H1 (cell line): ENCODE results near the gene LRCH3. TPM values are rescaled to one million over a fixed set of nuclear protein-coding genes. Genes with fewer than 3 reads are reported as not detected.

Source experiments
- CTCF ChIA-PET: fragments of 300-600 bp; sonication (Branson Sonifier 250); formaldehyde crosslinking; loops from one replicate; lab custom pipeline; 2021; ENCODE audit not compliant: partially characterized antibody; lab: Charles Lee
- POLR2A ChIA-PET: fragments of 300-600 bp; sonication (Branson Sonifier 250); formaldehyde crosslinking; loops from one replicate; lab custom pipeline; 2021; ENCODE audit warnings: inconsistent platforms; ENCODE audit not compliant: partially characterized antibody; lab: Charles Lee
- DNase-seq, 2 experiments: peaks; one replicate each; pipeline versions ENCODE4 v3.0.0 to v3.0.0-alpha.2; 2010 to 2022; ENCODE audit warnings: low spot score in 2 of 2, low read depth in 1 of 2, mixed read lengths in 1 of 2
- FAIRE-seq: peaks from 2 replicates; lab custom pipeline; 2011; peaks lifted over from hg19 to GRCh38; lab: Jason Lieb, UNC
- H2AFZ ChIP-seq: 2 replicates; pipeline ENCODE4 v1.8.1; 2012; ENCODE audit warnings: low read length, inconsistent platforms
- H2AK5ac ChIP-seq: 2 replicates; pipeline ENCODE4 v1.6.1; 2013; ENCODE audit warnings: low read depth, low read length
- H2BK120ac ChIP-seq: replicated peaks from 2 replicates; pipeline ENCODE3; 2013; ENCODE audit warnings: low read depth, low read length, inconsistent platforms
- H2BK12ac ChIP-seq: 2 replicates; pipeline ENCODE4 v1.6.1; 2013; ENCODE audit warnings: low read depth, low read length
- H2BK15ac ChIP-seq: 2 replicates; pipeline ENCODE4 v1.6.1; 2013; ENCODE audit warnings: low read length
- H2BK20ac ChIP-seq: 2 replicates; pipeline ENCODE4 v1.6.1; 2013; ENCODE audit warnings: low read length
- H2BK5ac ChIP-seq: 2 replicates; pipeline ENCODE4 v1.6.1; 2013; ENCODE audit warnings: low read depth, low read length
- H3K14ac ChIP-seq: 2 replicates; pipeline ENCODE4 v1.6.1; 2013; ENCODE audit warnings: inconsistent platforms; ENCODE audit not compliant: insufficient read length
- H3K18ac ChIP-seq: 2 replicates; pipeline ENCODE4 v1.6.1; 2013; ENCODE audit warnings: low read length; ENCODE audit errors: extremely low read depth
- H3K23ac ChIP-seq: 2 replicates; pipeline ENCODE4 v1.6.1; 2013; ENCODE audit warnings: inconsistent platforms; ENCODE audit not compliant: insufficient read length
- H3K23me2 ChIP-seq: 2 replicates; pipeline ENCODE4 v1.6.1; 2013; ENCODE audit warnings: low read depth, low read length
- H3K27ac ChIP-seq: 2 replicates; pipeline ENCODE4 v1.6.1; 2011; ENCODE audit warnings: low read depth, low read length, inconsistent platforms
- H3K27me3 ChIP-seq, 4 experiments: replicated peaks in 1 of 4; 1 replicate in 1 of 4; 2 replicates in 3 of 4; pipeline versions ENCODE4 v1.6.1 to v1.8.1; 2011 to 2013; ENCODE audit warnings: low read length in 3 of 4, mild to moderate bottlenecking in 3 of 4, inconsistent platforms in 2 of 4, mixed read lengths in 2 of 4, moderate library complexity in 1 of 4; ENCODE audit not compliant: control insufficient read depth in 3 of 4, insufficient read depth in 3 of 4; ENCODE audit errors: extremely low read depth in 1 of 4
- H3K36me3 ChIP-seq, 4 experiments: 2 replicates each; pipeline versions ENCODE4 v1.6.1 to v1.8.1; 2011 to 2013; ENCODE audit warnings: mild to moderate bottlenecking in 4 of 4, low read length in 3 of 4, moderate library complexity in 2 of 4, control low read depth in 1 of 4, inconsistent platforms in 1 of 4; ENCODE audit not compliant: insufficient read depth in 4 of 4, control insufficient read depth in 2 of 4
- H3K4ac ChIP-seq: replicated peaks from 2 replicates; pipeline ENCODE3; 2013; ENCODE audit warnings: low read length, low read depth, mixed read lengths, inconsistent platforms; ENCODE audit not compliant: insufficient read length
- H3K4me1 ChIP-seq, 4 experiments: replicated peaks in 1 of 4; 1 replicate in 1 of 4; 2 replicates in 3 of 4; pipeline versions ENCODE4 v1.6.1 to v1.8.1; 2011 to 2013; ENCODE audit warnings: low read length in 3 of 4, inconsistent platforms in 2 of 4, mixed read lengths in 1 of 4; ENCODE audit not compliant: insufficient read depth in 4 of 4, control insufficient read depth in 3 of 4
- H3K4me2 ChIP-seq, 2 experiments: 2 replicates each; pipeline versions ENCODE4 v1.6.1 to v1.8.1; 2011 to 2013; ENCODE audit warnings: low read depth in 2 of 2, low read length in 2 of 2, control low read depth in 1 of 2, inconsistent platforms in 1 of 2, mild to moderate bottlenecking in 1 of 2; ENCODE audit not compliant: insufficient read depth in 1 of 2
- H3K4me3 ChIP-seq, 4 experiments: fragments of 200-600, 300-600 bp in 1 of 4; sonication (generic), shearing (Covaris generic), sonication (Bioruptor Twin) in 1 of 4; 2 replicates each; pipeline versions ENCODE4 v1.5.1 to v1.8.1; 2011 to 2016; ENCODE audit warnings: low read length in 4 of 4, low read depth in 3 of 4, control low read depth in 2 of 4, inconsistent platforms in 2 of 4, mild to moderate bottlenecking in 2 of 4, mixed read lengths in 1 of 4, moderate library complexity in 1 of 4; ENCODE audit not compliant: insufficient read depth in 2 of 4; ENCODE audit errors: extremely low read depth in 1 of 4
- H3K56ac ChIP-seq: replicated peaks from 2 replicates; pipeline ENCODE3; 2013; ENCODE audit warnings: low read depth, mild to moderate bottlenecking, mixed read lengths, low read length, inconsistent platforms; ENCODE audit not compliant: insufficient read length
- H3K79me1 ChIP-seq: 2 replicates; pipeline ENCODE4 v1.6.1; 2013; ENCODE audit warnings: low read depth, low read length, control low read depth
- H3K79me2 ChIP-seq, 2 experiments: 2 replicates each; pipeline versions ENCODE4 v1.6.1 to v1.8.1; 2012 to 2013; ENCODE audit warnings: low read length in 2 of 2, mild to moderate bottlenecking in 2 of 2, inconsistent platforms in 1 of 2; ENCODE audit not compliant: insufficient read depth in 2 of 2, control insufficient read depth in 1 of 2
- H3K9ac ChIP-seq, 4 experiments: replicated peaks in 1 of 4; 1 replicate in 1 of 4; 2 replicates in 3 of 4; pipeline versions ENCODE4 v1.6.1 to v1.8.1; 2011 to 2013; ENCODE audit warnings: low read depth in 3 of 4, low read length in 3 of 4, control low read depth in 2 of 4, mild to moderate bottlenecking in 2 of 4, moderate library complexity in 2 of 4, inconsistent platforms in 1 of 4; ENCODE audit errors: extremely low read depth in 1 of 4
- H3K9me3 ChIP-seq, 2 experiments: 2 replicates each; pipeline versions ENCODE4 v1.6.1 to v1.8.1; 2012 to 2013; ENCODE audit warnings: mild to moderate bottlenecking in 2 of 2, moderate library complexity in 2 of 2, control low read depth in 1 of 2, inconsistent platforms in 1 of 2, low read depth in 1 of 2, low read length in 1 of 2, mixed read lengths in 1 of 2; ENCODE audit not compliant: insufficient read depth in 2 of 2
- H4K20me1 ChIP-seq, 2 experiments: replicated peaks in 1 of 2; 2 replicates each; pipeline versions ENCODE3 to v1.8.1; 2011 to 2013; ENCODE audit warnings: inconsistent platforms in 2 of 2, low read length in 2 of 2, mild to moderate bottlenecking in 1 of 2; ENCODE audit not compliant: insufficient read depth in 2 of 2, control insufficient read depth in 1 of 2
- H4K5ac ChIP-seq: 2 replicates; pipeline ENCODE4 v1.6.1; 2013; ENCODE audit warnings: low read length, low read depth, mixed read lengths, inconsistent platforms; ENCODE audit not compliant: insufficient read length
- H4K8ac ChIP-seq: 2 replicates; pipeline ENCODE4 v1.8.0; 2013; ENCODE audit warnings: mild to moderate bottlenecking, moderate library complexity, low read length, inconsistent platforms; ENCODE audit not compliant: insufficient read depth; ENCODE audit errors: extremely low read depth
- H4K91ac ChIP-seq: replicated peaks from 2 replicates; pipeline ENCODE3; 2013; ENCODE audit warnings: low read length, mixed read lengths, inconsistent platforms; ENCODE audit not compliant: insufficient read length
- BACH1 ChIP-seq: IDR thresholded peaks from 2 replicates; pipeline ENCODE4 v1.6.1; 2012; ENCODE audit warnings: low read length, improper control_type of control experiment
- CBX5 ChIP-seq: fragments of 300-800, 300-1000 bp; sonication (generic); IDR thresholded peaks from 2 replicates; pipeline ENCODE4 v1.7.1; 2016; ENCODE audit warnings: antibody characterized with exemption, low read length, low read depth
- CREB1 ChIP-seq: IDR thresholded peaks from 2 replicates; pipeline ENCODE4 v1.6.1; 2012; ENCODE audit warnings: inconsistent platforms
- HDAC6 ChIP-seq: IDR thresholded peaks from one replicate; pipeline ENCODE4 v1.7.1; 2012; ENCODE audit warnings: low read depth, mild to moderate bottlenecking, inconsistent platforms, low read length, moderate library complexity
- MAX ChIP-seq: IDR thresholded peaks from 2 replicates; pipeline ENCODE4 v1.6.1; 2012; ENCODE audit warnings: inconsistent platforms
- POLR2AphosphoS5 ChIP-seq: IDR thresholded peaks from 2 replicates; pipeline ENCODE4 v1.6.1; 2011; ENCODE audit warnings: low read depth, low read length
- POU5F1 ChIP-seq: IDR thresholded peaks from 2 replicates; pipeline ENCODE4 v1.6.1; 2011; ENCODE audit warnings: low read depth, mild to moderate bottlenecking, low read length, moderate library complexity
- RFX5 ChIP-seq: IDR thresholded peaks from 2 replicates; pipeline ENCODE4 v1.6.1; 2011; ENCODE audit warnings: low read depth, low read length, improper control_type of control experiment, borderline replicate concordance
- RNF2 ChIP-seq: fragments of 200-900, 300-1000 bp; sonication (generic); IDR thresholded peaks from 2 replicates; pipeline ENCODE4 v1.7.1; 2016; ENCODE audit warnings: borderline replicate concordance, low read depth, mild to moderate bottlenecking, antibody characterized with exemption, low read length; ENCODE audit not compliant: poor library complexity, severe bottlenecking; ENCODE audit errors: missing control alignments
- SUZ12 ChIP-seq: fragments of 200-600 bp; sonication (generic); IDR thresholded peaks from 2 replicates; pipeline ENCODE4 v1.6.1; 2012; ENCODE audit warnings: mild to moderate bottlenecking, inconsistent platforms, low read length, moderate library complexity, mixed read lengths
- ZNF274 ChIP-seq: IDR thresholded peaks from 2 replicates; pipeline ENCODE4 v1.7.0; 2012; ENCODE audit warnings: low read length, borderline replicate concordance; ENCODE audit errors: extremely low read depth
- WGBS, 2 experiments: shearing (Covaris generic) in 1 of 2; methylation state at CpG; one replicate each; pipeline versions ENCODE4 v1.1.6 to v1.1.7; 2013 to 2015; ENCODE audit warnings: low lambda C conversion rate in 2 of 2, mixed read lengths in 2 of 2, inconsistent platforms in 1 of 2, low coverage in 1 of 2, missing lambda C conversion rate in 1 of 2; ENCODE audit not compliant: insufficient replicate concordance in 2 of 2, insufficient coverage in 1 of 2, insufficient read length in 1 of 2; ENCODE audit errors: extremely low coverage in 1 of 2, missing lambda C conversion rate in 1 of 2; 5-methylcytosine and 5-hydroxymethylcytosine counted together
- polyA plus RNA-seq, 7 experiments: library from polyadenylated mRNA; depleted of rRNA in 3 of 7; stranded (reverse) in 5 of 7; unstranded in 2 of 7; fragments of >200 nt in 5 of 7; fragments of 200-250 nt in 2 of 7; gene quantifications; 1 replicate in 5 of 7; 2 replicates in 1 of 7; 4 replicates in 1 of 7; pipeline versions ENCODE4 v1.2.1 to v1.2.3, GENCODE V29; 2011 to 2013; ENCODE audit warnings: missing spikeins in 2 of 7, mixed read lengths in 2 of 7
- total RNA-seq: library from RNA; stranded (reverse); fragmentation: NEBNext Ultra II Directional; extraction: Animal tissue kit (Norgen Biotek cat#: 25700); gene quantifications from 2 replicates; pipeline ENCODE4 v1.2.1, GENCODE V29; 2021

Gene LRCH3
- total and polyA plus RNA-seq, 2 of the 8 experiments (the other 6 are each of a cell fraction or from before 2014, with no cell fraction given) = 58.4 to 66.0 TPM

GRCh38 chr3:197880491-197881269 is 89.6 kb downstream of the LRCH3 start:
- Histone ChIP-seq H2BK15ac (no peak overlapping the region), H2AFZ (no peak overlapping the region), H3K27ac (no peak overlapping the region), H3K36me3 (peaks cover 4 to 18% (median 10%) of the 10 kb centered on the region in 4 experiments; a peak in 5 of 8 replicates), H3K23ac (no peak overlapping the region), H3K9ac (no peak overlapping the region), H4K5ac (no peak overlapping the region), H2BK120ac (no peak overlapping the region), H4K20me1 (peaks cover 0 to 1% of the 10 kb centered on the region in 2 experiments), H2AK5ac (no peak overlapping the region), H3K14ac (no peak overlapping the region), H3K79me1 (no peaks in the 10 kb centered on the region), H3K4me2 (peak overlapping the region; percentile 29 to 48), H3K18ac (no peak overlapping the region), H3K23me2 (no peaks in the 10 kb centered on the region; the same call in 1 of the 2 replicates), H3K4me3 (peak overlapping the region in 2 of 4 experiments; percentile 19 to 24; a peak in 3 of 8 replicates), H3K56ac (no peak overlapping the region), H2BK12ac (no peak overlapping the region; the same call in 1 of the 2 replicates), H3K27me3 (peaks cover 0 to 5% (median 2%) of the 10 kb centered on the region in 4 experiments; a peak in 2 of 7 replicates), H3K9me3 (no peaks in the 10 kb centered on the region; a peak in 1 of 4 replicates), H4K8ac (no peak overlapping the region), H3K4me1 (peaks cover 4 to 14% (median 10%) of the 10 kb centered on the region in 4 experiments; a peak in 6 of 7 replicates), H4K91ac (no peak overlapping the region), H3K79me2 (no peaks in the 10 kb centered on the region), H2BK20ac (peak overlapping the region; percentile 82), H2BK5ac (no peak overlapping the region), H3K4ac (no peak overlapping the region)
- POLR2A ChIA-PET = interaction anchor here (0.8 to 3.1 kb wide), 6 partner anchors 9 to 89 kb away, joined by 3 to 13 read pairs (median 6); partner anchors contain the start of gene LRCH3
- no peak for FAIRE-seq
- no peak for DNase-seq
- TF ChIP-seq ZNF274 = no peak
- no peak for TF ChIP-seq BACH1
- no peak for TF ChIP-seq HDAC6
- TF ChIP-seq CBX5 = no peak
- TF ChIP-seq POLR2AphosphoS5 = no peak
- TF ChIP-seq RFX5 = no peak
- TF ChIP-seq SUZ12 = no peak
- no peak for TF ChIP-seq POU5F1
- no peak for TF ChIP-seq CREB1
- no peak for TF ChIP-seq RNF2
- TF ChIP-seq MAX = no peak
- 60% methylated on average over 17 of the region's 17 CpGs; no CpG with 5 or more reads in 1 of the 2 experiments for WGBS, 2 experiments
- CTCF ChIA-PET = interaction anchor here (0.7 to 1.4 kb wide), 4 partner anchors 18 to 49 kb away, joined by 3 to 5 read pairs (median 3); no protein-coding TSS in a partner anchor
